Measurements from ENCODE around the gene CANT1.

DNA sequence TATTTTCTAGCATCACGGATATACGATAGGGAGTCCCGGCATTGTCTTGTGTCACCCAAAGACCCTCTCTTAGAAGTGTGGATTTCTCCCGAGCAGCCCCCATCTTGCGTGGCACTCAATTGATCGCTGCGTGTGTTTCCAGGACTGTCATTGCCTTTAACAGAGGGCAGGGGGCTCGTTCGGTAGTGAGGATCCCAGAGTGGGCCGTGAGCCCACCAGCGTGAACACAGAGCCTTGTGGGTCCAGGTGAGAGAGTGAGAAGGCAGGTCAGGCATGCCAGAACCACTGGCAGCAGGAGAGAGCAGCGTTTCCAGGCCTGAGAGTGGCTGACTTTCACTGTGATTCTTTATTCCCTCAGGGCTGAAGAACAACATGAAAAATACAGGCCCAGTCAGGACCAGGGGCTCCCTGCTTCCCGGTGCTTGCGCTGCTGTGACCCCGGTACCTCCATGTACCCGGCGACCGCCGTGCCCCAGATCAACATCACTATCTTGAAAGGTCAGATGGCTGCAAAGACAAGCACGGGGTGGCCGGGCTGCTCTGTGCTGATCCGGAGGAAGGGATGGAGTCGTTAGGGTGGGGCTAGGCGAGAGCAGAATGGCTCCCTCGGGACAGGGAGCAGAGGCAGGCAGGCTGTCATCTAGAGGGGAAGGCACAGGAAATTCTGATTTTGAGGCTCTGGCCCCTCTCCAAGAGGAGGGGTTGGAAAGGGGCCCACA, 36.8 kb upstream of the CANT1 start:
- TF ChIP-seq, protein P1, sequence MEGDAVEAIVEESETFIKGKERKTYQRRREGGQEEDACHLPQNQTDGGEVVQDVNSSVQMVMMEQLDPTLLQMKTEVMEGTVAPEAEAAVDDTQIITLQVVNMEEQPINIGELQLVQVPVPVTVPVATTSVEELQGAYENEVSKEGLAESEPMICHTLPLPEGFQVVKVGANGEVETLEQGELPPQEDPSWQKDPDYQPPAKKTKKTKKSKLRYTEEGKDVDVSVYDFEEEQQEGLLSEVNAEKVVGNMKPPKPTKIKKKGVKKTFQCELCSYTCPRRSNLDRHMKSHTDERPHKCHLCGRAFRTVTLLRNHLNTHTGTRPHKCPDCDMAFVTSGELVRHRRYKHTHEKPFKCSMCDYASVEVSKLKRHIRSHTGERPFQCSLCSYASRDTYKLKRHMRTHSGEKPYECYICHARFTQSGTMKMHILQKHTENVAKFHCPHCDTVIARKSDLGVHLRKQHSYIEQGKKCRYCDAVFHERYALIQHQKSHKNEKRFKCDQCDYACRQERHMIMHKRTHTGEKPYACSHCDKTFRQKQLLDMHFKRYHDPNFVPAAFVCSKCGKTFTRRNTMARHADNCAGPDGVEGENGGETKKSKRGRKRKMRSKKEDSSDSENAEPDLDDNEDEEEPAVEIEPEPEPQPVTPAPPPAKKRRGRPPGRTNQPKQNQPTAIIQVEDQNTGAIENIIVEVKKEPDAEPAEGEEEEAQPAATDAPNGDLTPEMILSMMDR (conservative IDR thresholded peaks at IDR 0.05 in 1 of 2, IDR thresholded peaks at IDR 0.05 in 1 of 2; ENCODE audit: low read depth in 1 of 2, low read length in 2 of 2), result no peak
- no peak for TF ChIP-seq EZH2 (IDR thresholded peaks at IDR 0.05; ENCODE audit: low read length, missing control alignments)
